K562 (cell line): ENCODE data around the gene DDC. TPM values are rescaled to one million over a fixed set of nuclear protein-coding genes. Genes with fewer than 3 reads are reported as not detected.
A peak's percentile ranks its signal among the peaks of the same experiment; 100 is the strongest.

Experiments
- ADNP ChIP-seq: fragments of 200-800 bp; sonication (Bioruptor generic); IDR thresholded peaks from 2 replicates; pipeline ENCODE4 v1.6.1; 2016; ENCODE audit warnings: missing genetic modification characterization, missing compliant biosample characterization
- CBX8 ChIP-seq: fragments of 200-600 bp; sonication (generic); IDR thresholded peaks from 2 replicates; pipeline ENCODE4 v1.6.1; 2012; ENCODE audit warnings: borderline replicate concordance, mixed run types, low read depth, mild to moderate bottlenecking, moderate library complexity, mixed read lengths, low read length, control low read depth, inconsistent platforms; ENCODE audit not compliant: poor library complexity, severe bottlenecking; ENCODE audit errors: extremely low read depth
- CC2D1A ChIP-seq: fragments of 450-650 bp; IDR thresholded peaks from 2 replicates; pipeline ENCODE4 v1.6.1; 2017; ENCODE audit warnings: mild to moderate bottlenecking
- CREM ChIP-seq: IDR thresholded peaks from 2 replicates; pipeline ENCODE4 v1.6.1; 2014; ENCODE audit warnings: antibody characterized with exemption, low read depth
- DMBX1 ChIP-seq: fragments of 250-450 bp; sonication (Bioruptor Pico); IDR thresholded peaks from 2 replicates; pipeline ENCODE4 v1.8.0; 2022; ENCODE audit warnings: inconsistent platforms, mild to moderate bottlenecking, moderate library complexity, borderline replicate concordance
- ELF4 ChIP-seq: fragments of 450-650 bp; formaldehyde crosslinking; IDR thresholded peaks from 2 replicates; pipeline ENCODE4 v1.4.0; 2022; ENCODE audit warnings: missing genetic modification characterization
- ETV6 ChIP-seq, 3 experiments: fragments of 150-350 bp in 1 of 3; sonication (generic) in 1 of 3; formaldehyde crosslinking in 1 of 3; IDR thresholded peaks; 2 replicates each; pipeline versions ENCODE4 v1.6.1 to v1.8.0; 2014 to 2022; ENCODE audit warnings: borderline replicate concordance in 2 of 3, low read depth in 2 of 3, antibody characterized with exemption in 1 of 3, low read length in 1 of 3, mild to moderate bottlenecking in 1 of 3, missing genetic modification reagents in 1 of 3
- GATA2 ChIP-seq: sonication (generic); formaldehyde crosslinking; IDR thresholded peaks from 2 replicates; pipeline ENCODE4 v1.4.0; 2020; ENCODE audit warnings: mild to moderate bottlenecking, missing genetic modification reagents
- HDAC2 ChIP-seq: fragments of 450-650 bp; IDR thresholded peaks from 2 replicates; pipeline ENCODE4 v1.6.1; 2016; ENCODE audit warnings: mild to moderate bottlenecking
- HDGF ChIP-seq: fragments of 450-650 bp; IDR thresholded peaks from 2 replicates; pipeline ENCODE4 v1.6.1; 2016
- JUN ChIP-seq, 2 experiments: sonication (generic) in 1 of 2; formaldehyde crosslinking in 1 of 2; IDR thresholded peaks; 2 replicates each; pipeline versions ENCODE4 v1.6.1 to v1.8.0; 2012 to 2022; ENCODE audit warnings: borderline replicate concordance in 2 of 2, mild to moderate bottlenecking in 2 of 2, improper control_type of control experiment in 1 of 2, low read depth in 1 of 2, low read length in 1 of 2, missing genetic modification reagents in 1 of 2
- KDM1A ChIP-seq, 2 experiments: fragments of 450-650 bp; IDR thresholded peaks; 2 replicates each; pipeline ENCODE4 v1.6.1; 2016; ENCODE audit warnings: mild to moderate bottlenecking in 2 of 2
- MECOM ChIP-seq: fragments of 250-450 bp; sonication (Bioruptor Pico); IDR thresholded peaks from 2 replicates; pipeline ENCODE4 v1.8.0; 2022; ENCODE audit warnings: inconsistent platforms
- MTA2 ChIP-seq: fragments of 450-650 bp; IDR thresholded peaks from 2 replicates; pipeline ENCODE4 v1.6.1; 2016; ENCODE audit warnings: low read depth
- MYNN ChIP-seq, 2 experiments: sonication (generic); formaldehyde crosslinking in 1 of 2; IDR thresholded peaks; 2 replicates each; pipeline versions ENCODE4 v1.5.0 to v1.6.1; 2016 to 2020; ENCODE audit warnings: antibody characterized with exemption in 1 of 2, missing genetic modification reagents in 1 of 2
- NFRKB ChIP-seq: fragments of 450-650 bp; IDR thresholded peaks from 2 replicates; pipeline ENCODE4 v1.6.1; 2016; ENCODE audit warnings: low read depth
- NRF1 ChIP-seq, 2 experiments: fragments of 450-650 bp; IDR thresholded peaks in 1 of 2; conservative IDR thresholded peaks in 1 of 2; 2 replicates each; pipeline ENCODE4 v1.6.1; 2014; ENCODE audit warnings: mild to moderate bottlenecking in 2 of 2
- PYGO2 ChIP-seq: fragments of 450-650 bp; IDR thresholded peaks from 2 replicates; pipeline ENCODE4 v1.6.1; 2016; ENCODE audit warnings: mild to moderate bottlenecking, missing genetic modification characterization, moderate library complexity, missing compliant biosample characterization
- RBM34 ChIP-seq: fragments of 200-400 bp; formaldehyde crosslinking; IDR thresholded peaks from 2 replicates; pipeline ENCODE4 v1.6.1; 2018; ENCODE audit warnings: low read length, borderline replicate concordance; ENCODE audit not compliant: insufficient read depth
- SNIP1 ChIP-seq: fragments of 450-650 bp; IDR thresholded peaks from 2 replicates; pipeline ENCODE4 v1.7.1; 2017; ENCODE audit warnings: low read depth, mild to moderate bottlenecking
- SRSF1 ChIP-seq: fragments of 200-400 bp; formaldehyde crosslinking; IDR thresholded peaks from 2 replicates; pipeline ENCODE4 v1.6.1; 2017; ENCODE audit warnings: mild to moderate bottlenecking, low read depth, low read length, moderate library complexity
- TEAD4 ChIP-seq, 2 experiments: sonication (generic) in 1 of 2; formaldehyde crosslinking in 1 of 2; IDR thresholded peaks; 2 replicates each; pipeline versions ENCODE4 v1.6.1 to v1.8.0; 2012 to 2022; ENCODE audit warnings: borderline replicate concordance in 1 of 2, inconsistent platforms in 1 of 2, low read length in 1 of 2, mild to moderate bottlenecking in 1 of 2, missing genetic modification reagents in 1 of 2
- ZEB2 ChIP-seq: fragments of 450-650 bp; IDR thresholded peaks from 2 replicates; pipeline ENCODE4 v1.6.1; 2016
- ZNF586 ChIP-seq: fragments of 450-650 bp; formaldehyde crosslinking; conservative IDR thresholded peaks from 2 replicates; pipeline ENCODE4 v1.4.0; 2020; ENCODE audit warnings: mild to moderate bottlenecking, moderate library complexity
- polyA plus RNA-seq, 8 experiments: library from polyadenylated mRNA; depleted of rRNA in 4 of 8; stranded (reverse) in 5 of 8; unstranded in 3 of 8; fragments of >200 nt; fragmentation: Nextera tagmentation in 2 of 8; fragmentation: Illumina TruSeq in 1 of 8; extraction: Ambion mirVana in 2 of 8; extraction: Trizol in 1 of 8; gene quantifications; 2 replicates each; pipeline versions ENCODE4 v1.2.1 to v1.2.3, GENCODE V29; 2011 to 2014; ENCODE audit warnings: inconsistent platforms in 1 of 8, missing spikeins in 1 of 8
- total RNA-seq, 7 experiments: library from RNA; depleted of rRNA in 6 of 7; stranded (reverse); fragments of >200 nt in 6 of 7; fragmentation: Illumina TruSeq in 2 of 7; extraction: Trizol in 2 of 7; gene quantifications; 2 replicates each; pipeline versions ENCODE4 v1.2.1 to v1.2.3, GENCODE V29; 2011 to 2021; ENCODE audit warnings: low replicate concordance in 1 of 7
- TF ChIP-seq, protein P1 (sequence below): fragments of 450-650 bp; formaldehyde crosslinking; IDR thresholded peaks from 2 replicates; pipeline ENCODE4 v1.4.0; 2020; ENCODE audit warnings: mild to moderate bottlenecking, moderate library complexity
- TF ChIP-seq, protein P2 (sequence below): fragments of 450-650 bp; IDR thresholded peaks from 2 replicates; pipeline ENCODE4 v1.6.1; 2018; ENCODE audit warnings: mild to moderate bottlenecking, low read depth; ENCODE audit not compliant: partially characterized antibody

The DDC gene
- total and polyA plus RNA-seq, 9 of the 15 experiments (the other 6 are each of a cell fraction or from before 2014, with no cell fraction given) = not detected

DNA sequence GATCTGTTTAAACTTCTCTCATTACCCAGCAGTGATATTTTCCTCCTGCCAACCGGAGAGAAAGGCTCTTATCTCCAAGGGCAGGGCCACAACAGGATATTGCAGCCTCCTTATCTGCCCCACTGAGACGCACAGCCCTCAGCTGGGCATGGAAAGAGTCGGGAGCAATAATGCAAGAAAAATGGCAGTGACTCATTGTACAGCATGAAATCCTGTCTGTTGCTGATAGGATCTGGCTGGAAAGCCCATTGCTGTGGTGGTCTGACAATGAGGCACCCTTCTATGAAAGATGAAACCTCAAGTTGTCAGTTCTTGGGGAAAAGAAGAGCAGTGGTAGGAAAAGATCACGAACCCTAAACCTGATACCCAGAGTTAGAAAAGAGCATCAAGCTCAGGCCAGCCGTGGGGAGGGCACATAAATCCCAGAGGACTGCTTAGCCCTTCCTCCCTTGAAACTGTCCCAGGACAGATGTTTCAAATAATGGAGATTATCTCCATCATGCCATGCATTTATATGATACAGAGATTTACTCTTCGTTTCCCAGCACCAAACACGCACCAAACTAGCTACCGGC lies 68.0 kb downstream of the DDC start (continued):
- TF ChIP-seq TEAD4 (IDR thresholded peaks at IDR 0.05; ENCODE audit: low read length) (peak; percentile 97), TEAD4 (CRISPR knock-in tag; IDR thresholded peaks at IDR 0.05; ENCODE audit: borderline replicate concordance) (no peak), DMBX1 (CRISPR knock-in tag) (peak; percentile 88), SRSF1 (no peak), PYGO2 (tag) (peak; percentile 66; the same call in 1 of the 2 replicates), GATA2 (peak; percentile 97), ADNP (tag) (peak; percentile 37; the same call in 1 of the 2 replicates), MYNN (IDR thresholded peaks at IDR 0.05) (peak; percentile 96), MYNN (CRISPR knock-in tag; IDR thresholded peaks at IDR 0.05) (no peak), ELF4 (CRISPR knock-in tag) (peak; percentile 76; the same call in 1 of the 2 replicates), HDAC2 (peak; percentile 95), KDM1A (IDR thresholded peaks at IDR 0.05) (peak; percentile 94 to 95), NRF1 (conservative IDR thresholded peaks at IDR 0.05 in 1 of 2, IDR thresholded peaks at IDR 0.05 in 1 of 2) (peak in 1 of 2 experiments; percentile 36; a peak in 1 of 4 replicates), SNIP1 (no peak), RBM34 (no peak), ETV6 (IDR thresholded peaks at IDR 0.05; ENCODE audit: borderline replicate concordance in 1 of 2, low read depth in 2 of 2, low read length in 1 of 2) (0 out of 4 replicates have a peak, but pooled peaks of 1 of the 2 experiments have one; percentile 21), ETV6 (CRISPR knock-in tag; IDR thresholded peaks at IDR 0.05; ENCODE audit: borderline replicate concordance) (no peak), HDGF (no peak), JUN (IDR thresholded peaks at IDR 0.05; ENCODE audit: borderline replicate concordance, low read depth, low read length) (peak; percentile 92), JUN (CRISPR knock-in tag; IDR thresholded peaks at IDR 0.05; ENCODE audit: borderline replicate concordance) (no peak), CC2D1A (peak; percentile 94; the same call in 1 of the 2 replicates), ZNF586 (CRISPR knock-in tag) (no peak), NFRKB (no peak), CBX8 (no peak), CREM (peak; percentile 77), ZEB2 (peak; percentile 78; the same call in 1 of the 2 replicates), MTA2 (peak; percentile 94), MECOM (CRISPR knock-in tag) (peak; percentile 54; the same call in 1 of the 2 replicates)
- TF ChIP-seq, protein P1, sequence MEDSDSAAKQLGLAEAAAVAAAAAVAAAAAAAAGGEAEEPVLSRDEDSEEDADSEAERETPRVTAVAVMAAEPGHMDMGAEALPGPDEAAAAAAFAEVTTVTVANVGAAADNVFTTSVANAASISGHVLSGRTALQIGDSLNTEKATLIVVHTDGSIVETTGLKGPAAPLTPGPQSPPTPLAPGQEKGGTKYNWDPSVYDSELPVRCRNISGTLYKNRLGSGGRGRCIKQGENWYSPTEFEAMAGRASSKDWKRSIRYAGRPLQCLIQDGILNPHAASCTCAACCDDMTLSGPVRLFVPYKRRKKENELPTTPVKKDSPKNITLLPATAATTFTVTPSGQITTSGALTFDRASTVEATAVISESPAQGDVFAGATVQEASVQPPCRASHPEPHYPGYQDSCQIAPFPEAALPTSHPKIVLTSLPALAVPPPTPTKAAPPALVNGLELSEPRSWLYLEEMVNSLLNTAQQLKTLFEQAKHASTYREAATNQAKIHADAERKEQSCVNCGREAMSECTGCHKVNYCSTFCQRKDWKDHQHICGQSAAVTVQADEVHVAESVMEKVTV (CRISPR knock-in tag) = no peak
- TF ChIP-seq, protein P2, sequence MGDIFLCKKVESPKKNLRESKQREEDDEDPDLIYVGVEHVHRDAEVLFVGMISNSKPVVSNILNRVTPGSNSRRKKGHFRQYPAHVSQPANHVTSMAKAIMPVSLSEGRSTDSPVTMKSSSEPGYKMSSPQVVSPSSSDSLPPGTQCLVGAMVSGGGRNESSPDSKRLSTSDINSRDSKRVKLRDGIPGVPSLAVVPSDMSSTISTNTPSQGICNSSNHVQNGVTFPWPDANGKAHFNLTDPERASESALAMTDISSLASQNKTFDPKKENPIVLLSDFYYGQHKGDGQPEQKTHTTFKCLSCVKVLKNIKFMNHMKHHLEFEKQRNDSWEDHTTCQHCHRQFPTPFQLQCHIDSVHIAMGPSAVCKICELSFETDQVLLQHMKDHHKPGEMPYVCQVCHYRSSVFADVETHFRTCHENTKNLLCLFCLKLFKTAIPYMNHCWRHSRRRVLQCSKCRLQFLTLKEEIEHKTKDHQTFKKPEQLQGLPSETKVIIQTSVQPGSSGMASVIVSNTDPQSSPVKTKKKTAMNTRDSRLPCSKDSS = no peak
